ENCODE data around the gene MCMBP. TPM values are rescaled to one million over a fixed set of nuclear protein-coding genes. Genes with fewer than 3 reads are reported as not detected.
A peak's percentile ranks its signal among the peaks of the same experiment; 100 is the strongest.

MCMBP gene
- total RNA-seq = 10 to 100 TPM; 26.2 to 44.4 (median 35.5) TPM

- H3K27me3 ChIP-seq = no peaks in the 10 kb centered on the region
- H3K9me3 ChIP-seq = no peaks in the 10 kb centered on the region
- 0% methylated on average over 36 of the region's 42 CpGs; no CpG with 5 or more reads in 1 of the 2 donors for WGBS, 2 donors (ENCODE audit: low coverage in 1 of 2)
- intact Hi-C loops (cut with DNase I; ENCODE audit: low total_unique reads) (no loop called here), in situ Hi-C loops (cut with MboI; ENCODE audit: low pct_ligation_motif_present in 1 of 4, low pct_unique_long_range_greater_than_20kb in 1 of 4, low sequenced_read_pairs in 3 of 4) (loop anchor here in 1 of 4 donors (25.0 kb wide), 1 partner anchor 110 kb away; no protein-coding TSS in a partner anchor)
- peaks cover 17 to 41% (median 22%) of the 10 kb centered on the region in 4 donors for H3K4me1 ChIP-seq
- TF ChIP-seq POLR2AphosphoS5 (IDR thresholded peaks at IDR 0.05) (peak; percentile 69 to 80 (median 76)), CTCF (IDR thresholded peaks at IDR 0.05) (no peak)
- H3K27ac ChIP-seq = peak within 1 kb of the TSS; percentile 89 to 98 (median 94)
- H3K4me3 ChIP-seq = peak within 1 kb of the TSS; percentile 68 to 94 (median 84)
- DNase-seq = no peak
- H3K36me3 ChIP-seq = no peaks in the 10 kb centered on the region
Observed at GRCh38 chr10:119872610-119872859, at the start of gene MCMBP. Gene MCMBP (minus strand): TSS chr10:119872843. CDS start chr10:119872584, 259 bp downstream.

GRCh38 chr10:119919826-119920225 lies 47.2 kb upstream of the MCMBP start:
- peaks cover 0 to 92% (median 33%) of the 10 kb centered on the region in 4 donors for H3K36me3 ChIP-seq

GRCh38 chr10:119919271-119919670 lies 46.6 kb upstream of the MCMBP start:
- 79 to 93% methylated on average over 2 to 3 of the region's 3 CpGs for WGBS, 2 donors (ENCODE audit: low coverage in 1 of 2)
- DNase-seq = no peak
- Histone ChIP-seq H3K27ac (no peak overlapping the region), H3K9me3 (no peaks in the 10 kb centered on the region), H3K27me3 (no peaks in the 10 kb centered on the region), H3K36me3 (peaks cover 0 to 90% (median 33%) of the 10 kb centered on the region in 4 donors), H3K4me1 (no peaks in the 10 kb centered on the region), H3K4me3 (no peak overlapping the region)
- intact Hi-C loops (cut with DNase I; ENCODE audit: low total_unique reads) = no loop called here
- in situ Hi-C loops (cut with MboI; ENCODE audit: low pct_ligation_motif_present in 1 of 4, low pct_unique_long_range_greater_than_20kb in 1 of 4, low sequenced_read_pairs in 3 of 4) = no loop called here
- TF ChIP-seq EP300 (IDR thresholded peaks at IDR 0.05; ENCODE audit: low read depth) = no peak
- TF ChIP-seq POLR2AphosphoS5 (IDR thresholded peaks at IDR 0.05) = no peak
- no peak for TF ChIP-seq CTCF (IDR thresholded peaks at IDR 0.05)
- TF ChIP-seq POLR2A (IDR thresholded peaks at IDR 0.05) = no peak

More at GRCh38 chr10:119919826-119920225, 47.2 kb upstream of the MCMBP start:
- no peak overlapping the region for H3K27ac ChIP-seq
- no peaks in the 10 kb centered on the region for H3K4me1 ChIP-seq
- in situ Hi-C loops (cut with MboI; ENCODE audit: low pct_ligation_motif_present in 1 of 4, low pct_unique_long_range_greater_than_20kb in 1 of 4, low sequenced_read_pairs in 3 of 4) = no loop called here
- no peak for DNase-seq
- no peak overlapping the region for H3K4me3 ChIP-seq
- TF ChIP-seq POLR2A (IDR thresholded peaks at IDR 0.05) (no peak), CTCF (IDR thresholded peaks at IDR 0.05) (no peak), POLR2AphosphoS5 (IDR thresholded peaks at IDR 0.05) (no peak), EP300 (IDR thresholded peaks at IDR 0.05; ENCODE audit: low read depth) (no peak)
- no peaks in the 10 kb centered on the region for H3K9me3 ChIP-seq
- 66 to 79% methylated on average over 1 of the region's 1 CpG for WGBS, 2 donors (ENCODE audit: low coverage in 1 of 2)
- H3K27me3 ChIP-seq = no peaks in the 10 kb centered on the region
- intact Hi-C loops (cut with DNase I; ENCODE audit: low total_unique reads) = no loop called here

GRCh38 chr10:119917777-119918176 lies 45.1 kb upstream of the MCMBP start:
- in situ Hi-C loops (cut with MboI; ENCODE audit: low pct_ligation_motif_present in 1 of 4, low pct_unique_long_range_greater_than_20kb in 1 of 4, low sequenced_read_pairs in 3 of 4) (no loop called here), intact Hi-C loops (cut with DNase I; ENCODE audit: low total_unique reads) (no loop called here)
- Histone ChIP-seq H3K4me1 (no peaks in the 10 kb centered on the region), H3K9me3 (no peaks in the 10 kb centered on the region), H3K27me3 (no peaks in the 10 kb centered on the region), H3K36me3 (peaks cover 0 to 91% (median 37%) of the 10 kb centered on the region in 4 donors), H3K27ac (no peak overlapping the region), H3K4me3 (no peak overlapping the region)
- no peak for TF ChIP-seq POLR2AphosphoS5 (IDR thresholded peaks at IDR 0.05)
- no peak for TF ChIP-seq CTCF (IDR thresholded peaks at IDR 0.05)
- TF ChIP-seq POLR2A (IDR thresholded peaks at IDR 0.05) = no peak
- TF ChIP-seq EP300 (IDR thresholded peaks at IDR 0.05; ENCODE audit: low read depth) = no peak
- no peak for DNase-seq
- 77 to 100% methylated on average over 1 to 3 of the region's 3 CpGs for WGBS, 2 donors (ENCODE audit: low coverage in 1 of 2)
